ENCODE data around the gene GPR157.

GRCh38 chr1:9071554-9072235 lies 57.2 kb downstream of the GPR157 start:
- TF ChIP-seq CTCF (IDR thresholded peaks at IDR 0.05) (no peak), POLR2A (IDR thresholded peaks at IDR 0.05) (no peak)

Measured in body of pancreas (tissue), 4 donors.